ENCODE measurements around the gene ATG5.

DNA sequence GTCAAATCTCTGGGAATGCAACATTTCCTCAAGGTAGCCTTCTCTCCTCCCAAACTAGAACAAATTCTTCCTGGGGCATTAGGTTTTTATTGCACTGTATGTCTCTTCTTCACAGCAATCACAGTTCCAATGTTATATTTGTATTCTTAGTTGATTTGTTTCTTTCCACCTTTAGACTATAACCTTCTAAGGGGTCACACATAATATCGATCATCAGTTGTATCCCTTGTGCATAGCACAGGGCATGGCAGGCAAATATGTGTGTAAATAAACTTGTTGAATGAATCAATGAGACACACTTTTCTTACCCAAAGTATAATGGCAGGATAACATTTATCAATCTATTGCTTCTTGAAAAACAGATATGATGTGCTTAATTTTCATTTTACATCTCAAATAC lies 81.0 kb downstream of the ATG5 start:
- TF ChIP-seq, protein P1, sequence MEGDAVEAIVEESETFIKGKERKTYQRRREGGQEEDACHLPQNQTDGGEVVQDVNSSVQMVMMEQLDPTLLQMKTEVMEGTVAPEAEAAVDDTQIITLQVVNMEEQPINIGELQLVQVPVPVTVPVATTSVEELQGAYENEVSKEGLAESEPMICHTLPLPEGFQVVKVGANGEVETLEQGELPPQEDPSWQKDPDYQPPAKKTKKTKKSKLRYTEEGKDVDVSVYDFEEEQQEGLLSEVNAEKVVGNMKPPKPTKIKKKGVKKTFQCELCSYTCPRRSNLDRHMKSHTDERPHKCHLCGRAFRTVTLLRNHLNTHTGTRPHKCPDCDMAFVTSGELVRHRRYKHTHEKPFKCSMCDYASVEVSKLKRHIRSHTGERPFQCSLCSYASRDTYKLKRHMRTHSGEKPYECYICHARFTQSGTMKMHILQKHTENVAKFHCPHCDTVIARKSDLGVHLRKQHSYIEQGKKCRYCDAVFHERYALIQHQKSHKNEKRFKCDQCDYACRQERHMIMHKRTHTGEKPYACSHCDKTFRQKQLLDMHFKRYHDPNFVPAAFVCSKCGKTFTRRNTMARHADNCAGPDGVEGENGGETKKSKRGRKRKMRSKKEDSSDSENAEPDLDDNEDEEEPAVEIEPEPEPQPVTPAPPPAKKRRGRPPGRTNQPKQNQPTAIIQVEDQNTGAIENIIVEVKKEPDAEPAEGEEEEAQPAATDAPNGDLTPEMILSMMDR (IDR thresholded peaks at IDR 0.05; ENCODE audit: low read depth, low read length, poor library complexity, severe bottlenecking): no peak
- TF ChIP-seq EZH2phosphoT487 (IDR thresholded peaks at IDR 0.05; ENCODE audit: borderline replicate concordance, low read length): no peak

Measured in DOHH2 (cell line).